Uterus (tissue), 4 donors: ENCODE data around the gene MTSS2. TPM values are rescaled to one million over a fixed set of nuclear protein-coding genes. Genes with fewer than 3 reads are reported as not detected.
A peak's percentile ranks its signal among the peaks of the same experiment; 100 is the strongest.

ENCODE experiments used
- DNase-seq, 2 donors: peaks; one replicate each; pipeline ENCODE4 v3.0.0-alpha.2; 2019 to 2020
- H3K27ac ChIP-seq, 2 donors: fragments of 200-600 bp; sonication (generic); 1 replicate in 1 of 2; 2 replicates in 1 of 2; pipeline ENCODE4 v1.5.1; 2016 to 2018
- H3K27me3 ChIP-seq, 2 donors: fragments of 200-600 bp; sonication (generic); one replicate each; pipeline ENCODE4 v1.5.1; 2018 to 2019; ENCODE audit warnings: control low read depth in 1 of 2
- H3K36me3 ChIP-seq, 2 donors: fragments of 200-600 bp; sonication (generic); one replicate each; pipeline ENCODE4 v1.5.1; 2019; ENCODE audit warnings: control low read depth in 1 of 2
- H3K4me1 ChIP-seq, 2 donors: fragments of 200-600 bp; sonication (generic); one replicate each; pipeline ENCODE4 v1.5.1; 2018 to 2019; ENCODE audit warnings: control low read depth in 1 of 2
- H3K4me3 ChIP-seq, 2 donors: fragments of 200-600 bp; sonication (generic); 1 replicate in 1 of 2; 2 replicates in 1 of 2; pipeline ENCODE4 v1.5.1; 2018 to 2019; ENCODE audit warnings: mild to moderate bottlenecking in 1 of 2
- H3K9me3 ChIP-seq, 2 donors: fragments of 200-600 bp; sonication (generic); one replicate each; pipeline ENCODE4 v1.5.1; 2019; ENCODE audit warnings: control low read depth in 1 of 2
- CTCF ChIP-seq, 4 experiments: fragments of 200-600 bp in 2 of 4; fragments of 450-650 bp in 2 of 4; sonication (generic) in 2 of 4; IDR thresholded peaks; one replicate each; pipeline ENCODE4 v1.5.1; 2016 to 2019; ENCODE audit warnings: antibody characterized with exemption in 4 of 4, mild to moderate bottlenecking in 2 of 4, moderate library complexity in 1 of 4
- POLR2A ChIP-seq, 2 donors: fragments of 450-650 bp; IDR thresholded peaks; one replicate each; pipeline ENCODE4 v1.6.1; 2016; ENCODE audit warnings: antibody characterized with exemption in 2 of 2, mild to moderate bottlenecking in 1 of 2, moderate library complexity in 1 of 2
- intact Hi-C: fragments of 100-400 bp; cut with DNase I; formaldehyde crosslinking; loops from one replicate; pipeline ENCODE4 v1.15.1; 2023; ENCODE audit warnings: low total_unique reads
- total RNA-seq, 4 donors: library from RNA; depleted of rRNA in 3 of 4; stranded (reverse); fragments of >200 nt in 3 of 4; gene quantifications; one replicate each; pipeline versions ENCODE4 v1.1.0 to v1.2.4, GENCODE V29; 2014 to 2023
- donor health status: DM: yes; HTN: yes; CAD: no.

Gene MTSS2
- total RNA-seq, 4 donors from 2014 or later: 11.2 to 142 (median 18.2) TPM

DNA sequence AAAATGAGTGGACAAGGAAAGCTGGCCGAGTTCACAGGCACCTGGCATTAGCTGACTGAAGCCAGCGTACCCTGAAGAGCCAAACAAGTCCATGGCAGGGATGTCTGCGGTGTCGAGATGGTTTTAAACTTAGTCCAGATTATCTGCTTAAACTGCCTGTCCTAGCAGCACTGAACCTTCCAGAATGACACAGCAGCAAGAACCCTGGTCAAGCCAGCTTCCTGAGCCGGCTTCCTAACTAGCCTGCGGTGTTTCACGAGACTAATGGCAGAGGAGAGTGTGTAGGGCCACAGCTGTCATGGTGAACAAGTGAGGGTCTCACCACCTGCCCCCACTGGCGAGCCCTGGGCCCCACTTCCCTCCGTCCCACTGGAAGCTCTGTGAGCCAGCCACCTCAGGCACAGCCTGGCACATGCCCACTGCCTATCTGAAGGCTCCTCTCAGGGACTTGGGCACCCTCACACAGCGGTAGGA lies 28.8 kb upstream of the MTSS2 start:
- intact Hi-C loops: no loop called here
- no peak overlapping the region for H3K4me3 ChIP-seq
- H3K27me3 ChIP-seq: no peaks in the 10 kb centered on the region
- H3K27ac ChIP-seq: peak overlapping the region; percentile 94 to 96
- no peak for TF ChIP-seq POLR2A (IDR thresholded peaks at IDR 0.05)
- TF ChIP-seq CTCF (IDR thresholded peaks at IDR 0.05): no peak
- no peaks in the 10 kb centered on the region for H3K36me3 ChIP-seq
- DNase-seq: no peak
- H3K4me1 ChIP-seq: peaks cover 15 to 25% of the 10 kb centered on the region in 2 donors
- no peaks in the 10 kb centered on the region for H3K9me3 ChIP-seq

- TF ChIP-seq CTCF (IDR thresholded peaks at IDR 0.05) (no peak), POLR2A (IDR thresholded peaks at IDR 0.05) (no peak)
- Histone ChIP-seq H3K4me1 (peaks cover 15 to 25% of the 10 kb centered on the region in 2 donors), H3K27ac (peak overlapping the region; percentile 94 to 96), H3K4me3 (no peak overlapping the region), H3K36me3 (no peaks in the 10 kb centered on the region), H3K9me3 (no peaks in the 10 kb centered on the region), H3K27me3 (no peaks in the 10 kb centered on the region)
- intact Hi-C loops: no loop called here
- no peak for DNase-seq
These were observed 28.0 kb upstream of the MTSS2 start for GRCh38 chr16:70713824-70714223.

GRCh38 chr16:70713342-70713741 lies 27.5 kb upstream of the MTSS2 start:
- Histone ChIP-seq H3K27me3 (no peaks in the 10 kb centered on the region), H3K4me3 (no peak overlapping the region), H3K9me3 (no peaks in the 10 kb centered on the region), H3K36me3 (no peaks in the 10 kb centered on the region), H3K27ac (peak overlapping the region; percentile 94 to 96), H3K4me1 (peaks cover 15 to 25% of the 10 kb centered on the region in 2 donors)
- DNase-seq: no peak
- intact Hi-C loops: no loop called here
- TF ChIP-seq POLR2A (IDR thresholded peaks at IDR 0.05) (no peak), CTCF (IDR thresholded peaks at IDR 0.05) (no peak)

GRCh38 chr16:70712942-70713341 lies 27.1 kb upstream of the MTSS2 start:
- H3K9me3 ChIP-seq: no peaks in the 10 kb centered on the region
- peaks cover 15 to 25% of the 10 kb centered on the region in 2 donors for H3K4me1 ChIP-seq
- H3K36me3 ChIP-seq: no peaks in the 10 kb centered on the region
- H3K27me3 ChIP-seq: no peaks in the 10 kb centered on the region
- no peak for TF ChIP-seq CTCF (IDR thresholded peaks at IDR 0.05)
- TF ChIP-seq POLR2A (IDR thresholded peaks at IDR 0.05): no peak
- intact Hi-C loops: no loop called here
- no peak overlapping the region for H3K4me3 ChIP-seq
- no peak for DNase-seq
- H3K27ac ChIP-seq: peak overlapping the region; percentile 94 to 96

- no peaks in the 10 kb centered on the region for H3K9me3 ChIP-seq
- no peaks in the 10 kb centered on the region for H3K27me3 ChIP-seq
- H3K4me1 ChIP-seq: peaks cover 19 to 25% of the 10 kb centered on the region in 2 donors
- TF ChIP-seq POLR2A (IDR thresholded peaks at IDR 0.05) (no peak), CTCF (IDR thresholded peaks at IDR 0.05) (no peak)
- peak overlapping the region; percentile 94 to 96 for H3K27ac ChIP-seq
- no peak for DNase-seq
- H3K36me3 ChIP-seq: no peaks in the 10 kb centered on the region
- intact Hi-C loops: no loop called here
- no peak overlapping the region for H3K4me3 ChIP-seq
These were observed 26.5 kb upstream of the MTSS2 start for GRCh38 chr16:70712359-70712758.
